GM23248 (cell line): ENCODE data around the gene SPEN. TPM values are rescaled to one million over a fixed set of nuclear protein-coding genes. Genes with fewer than 3 reads are reported as not detected.
"Not testable (repeated sequence)": the region's sequence is repeated elsewhere in the genome, so short reads cannot be mapped to it uniquely, and the experiment has no call there.

Experiments used
- DNase-seq: peaks from one replicate; pipeline ENCODE4 v3.0.0-alpha.2; 2015
- H2AFZ ChIP-seq: fragments of 200-600 bp; sonication (generic); 2 replicates; pipeline ENCODE4 v1.6.1; 2016; ENCODE audit warnings: antibody characterized with exemption
- H3F3A ChIP-seq: fragments of 200-600 bp; sonication (generic); 2 replicates; pipeline ENCODE4 v1.6.1; 2016; ENCODE audit warnings: mild to moderate bottlenecking, antibody characterized with exemption, mixed run types; ENCODE audit not compliant: insufficient read depth
- H3K27ac ChIP-seq: fragments of 200-600 bp; sonication (generic); 2 replicates; pipeline ENCODE4 v1.5.1; 2016; ENCODE audit warnings: mild to moderate bottlenecking
- H3K27me3 ChIP-seq: fragments of 200-600 bp; sonication (generic); replicated peaks from 2 replicates; pipeline ENCODE4 v1.6.1; 2016; ENCODE audit warnings: mild to moderate bottlenecking; ENCODE audit not compliant: insufficient read depth
- H3K36me3 ChIP-seq: fragments of 200-600 bp; sonication (generic); 2 replicates; pipeline ENCODE4 v1.6.1; 2016; ENCODE audit warnings: low read depth, mild to moderate bottlenecking
- H3K4me1 ChIP-seq: fragments of 200-600 bp; sonication (generic); 2 replicates; pipeline ENCODE4 v1.6.1; 2016; ENCODE audit warnings: mild to moderate bottlenecking; ENCODE audit not compliant: insufficient read depth
- H3K4me2 ChIP-seq: fragments of 200-600 bp; sonication (generic); one replicate; pipeline ENCODE4 v1.6.1; 2016; ENCODE audit warnings: mild to moderate bottlenecking; ENCODE audit not compliant: unreplicated experiment
- H3K4me3 ChIP-seq: fragments of 200-600 bp; sonication (generic); 2 replicates; pipeline ENCODE4 v1.5.1; 2016; ENCODE audit warnings: mild to moderate bottlenecking
- H3K79me2 ChIP-seq: fragments of 200-600 bp; sonication (generic); 2 replicates; pipeline ENCODE4 v1.6.1; 2016; ENCODE audit warnings: mild to moderate bottlenecking; ENCODE audit not compliant: insufficient read depth
- H3K9ac ChIP-seq: fragments of 200-600 bp; sonication (generic); 2 replicates; pipeline ENCODE4 v1.6.1; 2016; ENCODE audit warnings: mild to moderate bottlenecking
- H3K9me2 ChIP-seq: fragments of 200-600 bp; sonication (generic); 2 replicates; pipeline ENCODE4 v1.6.1; 2016; ENCODE audit warnings: mixed run types, mild to moderate bottlenecking, moderate library complexity; ENCODE audit not compliant: insufficient read depth
- H3K9me3 ChIP-seq: fragments of 200-600 bp; sonication (generic); one replicate; pipeline ENCODE4 v1.6.1; 2017; ENCODE audit warnings: low read depth
- H4K20me1 ChIP-seq: fragments of 200-600 bp; sonication (generic); 2 replicates; pipeline ENCODE4 v1.6.0; 2016; ENCODE audit not compliant: insufficient read depth
- EZH2 ChIP-seq: fragments of 200-600 bp; sonication (generic); IDR thresholded peaks from 2 replicates; pipeline ENCODE4 v1.6.1; 2018; ENCODE audit warnings: antibody characterized with exemption, mild to moderate bottlenecking; ENCODE audit not compliant: insufficient read depth, poor library complexity, severe bottlenecking
- EZH2phosphoT487 ChIP-seq: fragments of 200-600 bp; sonication (generic); IDR thresholded peaks from 2 replicates; pipeline ENCODE4 v1.6.1; 2018; ENCODE audit warnings: antibody characterized with exemption, moderate library complexity, mild to moderate bottlenecking, low read depth; ENCODE audit not compliant: insufficient read depth
- WGBS, 2 experiments: methylation state at CpG; one replicate each; pipeline ENCODE4 v1.1.6; 2015 to 2017; ENCODE audit warnings: low lambda C conversion rate in 2 of 2, low coverage in 1 of 2; ENCODE audit errors: missing lambda C conversion rate in 2 of 2; 5-methylcytosine and 5-hydroxymethylcytosine counted together
- in situ Hi-C: fragments of 300-500 bp; cut with MboI; formaldehyde crosslinking; loops from 2 replicates; pipeline ENCODE4 v1.15.0; 2020
- polyA plus RNA-seq: library from polyadenylated mRNA; unstranded; fragments of >200 nt; fragmentation: Nextera tagmentation; extraction: Ambion mirVana; gene quantifications from 2 replicates; pipeline ENCODE4 v1.2.1, GENCODE V29; 2016
- total RNA-seq: library from RNA; depleted of rRNA; stranded (reverse); fragments of >200 nt; shearing (Covaris generic); gene quantifications from 2 replicates; pipeline ENCODE4 v1.2.3, GENCODE V29; 2014

SPEN gene
- total and polyA plus RNA-seq, 2 experiments from 2014 or later: 16.5 to 17.2 TPM

- no peaks in the 10 kb centered on the region for H4K20me1 ChIP-seq
- peaks cover 12% of the 10 kb centered on the region; the same call in 1 of the 2 replicates for H3F3A ChIP-seq
- peak; percentile 89 for DNase-seq
- no peak overlapping the region for H2AFZ ChIP-seq
- H3K36me3 ChIP-seq: no peaks in the 10 kb centered on the region; the same call in 1 of the 2 replicates
- peak overlapping the region; percentile 43 for H3K27ac ChIP-seq
- H3K27me3 ChIP-seq: no peaks in the 10 kb centered on the region
- H3K4me3 ChIP-seq: no peak overlapping the region
- TF ChIP-seq EZH2 (no peak), EZH2phosphoT487 (no peak)
- H3K4me2 ChIP-seq: peak overlapping the region; percentile 65
- in situ Hi-C loops: no loop called here
- no peaks in the 10 kb centered on the region for H3K9me2 ChIP-seq
- peaks cover 100% of the 10 kb centered on the region for H3K79me2 ChIP-seq
- no peaks in the 10 kb centered on the region for H3K9me3 ChIP-seq
- H3K9ac ChIP-seq: no peak overlapping the region
- WGBS, 2 experiments: 15 to 26% methylated on average over 3 of the region's 3 CpGs
- peaks cover 17% of the 10 kb centered on the region for H3K4me1 ChIP-seq
Measured at GRCh38 chr1:15902882-15903281, 55.4 kb downstream of the SPEN start.

GRCh38 chr1:15908597-15908996, 61.1 kb downstream of the SPEN start:
- H4K20me1 ChIP-seq: no peaks in the 10 kb centered on the region
- no peak overlapping the region for H3K9ac ChIP-seq
- no peak for DNase-seq
- in situ Hi-C loops: no loop called here
- 78 to 82% methylated on average over 4 of the region's 4 CpGs for WGBS, 2 experiments
- no peak overlapping the region for H2AFZ ChIP-seq
- H3K36me3 ChIP-seq: peaks cover 32% of the 10 kb centered on the region
- peaks cover 98% of the 10 kb centered on the region for H3K79me2 ChIP-seq
- no peak for TF ChIP-seq EZH2phosphoT487
- H3K4me2 ChIP-seq: no peak overlapping the region
- no peaks in the 10 kb centered on the region for H3K9me3 ChIP-seq
- H3K4me1 ChIP-seq: peaks cover 5% of the 10 kb centered on the region
- H3K9me2 ChIP-seq: no peaks in the 10 kb centered on the region
- no peak overlapping the region for H3K4me3 ChIP-seq
- H3K27me3 ChIP-seq: no peaks in the 10 kb centered on the region
- H3F3A ChIP-seq: peaks cover 6% of the 10 kb centered on the region; the same call in 1 of the 2 replicates
- H3K27ac ChIP-seq: no peak overlapping the region

DNA sequence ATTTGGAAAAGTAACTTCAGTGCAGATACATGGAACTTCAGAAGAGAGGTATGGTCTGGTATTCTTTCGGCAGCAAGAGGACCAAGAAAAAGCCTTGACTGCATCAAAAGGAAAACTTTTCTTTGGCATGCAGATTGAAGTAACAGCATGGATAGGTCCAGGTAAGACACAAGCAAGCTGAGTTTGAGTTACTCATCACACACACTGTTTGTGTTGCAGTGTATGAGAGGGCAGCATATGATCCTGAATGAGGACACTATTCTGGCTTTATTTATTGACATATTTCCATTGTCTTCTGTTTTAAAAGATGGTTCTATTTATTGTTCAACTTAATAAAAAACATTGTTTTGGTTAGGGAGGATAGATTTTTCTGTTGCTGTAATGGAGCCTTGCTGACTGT, 63.6 kb downstream of the SPEN start:
- H3K9me2 ChIP-seq: no peaks in the 10 kb centered on the region
- H3K4me1 ChIP-seq: peaks cover 5% of the 10 kb centered on the region; the same call in 1 of the 2 replicates
- peaks cover 98% of the 10 kb centered on the region for H3K79me2 ChIP-seq
- H3K27ac ChIP-seq: no peak overlapping the region
- 92 to 100% methylated on average over 1 of the region's 1 CpG for WGBS, 2 experiments
- no peak overlapping the region for H3K4me3 ChIP-seq
- H4K20me1 ChIP-seq: no peaks in the 10 kb centered on the region
- H3K9ac ChIP-seq: no peak overlapping the region
- no peaks in the 10 kb centered on the region for H3K9me3 ChIP-seq
- peaks cover 7% of the 10 kb centered on the region; the same call in 1 of the 2 replicates for H3F3A ChIP-seq
- no peaks in the 10 kb centered on the region for H3K27me3 ChIP-seq
- no peak overlapping the region for H2AFZ ChIP-seq
- DNase-seq: no peak
- peaks cover 45% of the 10 kb centered on the region for H3K36me3 ChIP-seq
- H3K4me2 ChIP-seq: no peak overlapping the region
- TF ChIP-seq EZH2 (no peak), EZH2phosphoT487 (no peak)
- in situ Hi-C loops: no loop called here

DNA sequence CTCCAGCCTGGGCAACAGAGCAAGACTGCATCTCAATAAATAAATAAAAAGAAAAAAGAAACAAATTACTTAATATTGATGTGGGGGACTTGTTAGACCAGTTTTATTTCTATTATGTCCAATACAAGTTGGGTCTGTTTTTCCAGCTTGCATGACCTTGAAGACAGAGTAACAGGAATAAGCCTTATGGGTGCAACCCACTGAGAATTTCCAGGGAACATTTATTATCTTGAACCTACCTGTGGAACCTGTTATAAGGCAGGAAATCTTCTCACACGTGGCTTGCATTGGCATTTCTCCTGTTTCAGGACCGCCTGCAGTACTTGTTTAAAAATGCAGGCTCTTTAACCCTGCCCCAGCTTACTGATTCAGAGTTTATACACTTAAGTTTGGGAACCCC, 64.4 kb downstream of the SPEN start:
- TF ChIP-seq EZH2phosphoT487: no peak
- TF ChIP-seq EZH2: no peak
- 70 to 75% methylated on average over 2 of the region's 2 CpGs for WGBS, 2 experiments
- peaks cover 98% of the 10 kb centered on the region for H3K79me2 ChIP-seq
- H3K4me3 ChIP-seq: no peak overlapping the region
- no peak overlapping the region for H3K9ac ChIP-seq
- H3K4me1 ChIP-seq: peaks cover 13% of the 10 kb centered on the region
- no peaks in the 10 kb centered on the region for H3K9me3 ChIP-seq
- DNase-seq: no peak
- H3K9me2 ChIP-seq: no peaks in the 10 kb centered on the region
- no peaks in the 10 kb centered on the region for H4K20me1 ChIP-seq
- H3K27me3 ChIP-seq: no peaks in the 10 kb centered on the region
- H3K36me3 ChIP-seq: peaks cover 45% of the 10 kb centered on the region
- H3K27ac ChIP-seq: no peak overlapping the region
- no peak overlapping the region for H2AFZ ChIP-seq
- in situ Hi-C loops: no loop called here
- H3F3A ChIP-seq: peaks cover 13% of the 10 kb centered on the region
- no peak overlapping the region for H3K4me2 ChIP-seq

DNA sequence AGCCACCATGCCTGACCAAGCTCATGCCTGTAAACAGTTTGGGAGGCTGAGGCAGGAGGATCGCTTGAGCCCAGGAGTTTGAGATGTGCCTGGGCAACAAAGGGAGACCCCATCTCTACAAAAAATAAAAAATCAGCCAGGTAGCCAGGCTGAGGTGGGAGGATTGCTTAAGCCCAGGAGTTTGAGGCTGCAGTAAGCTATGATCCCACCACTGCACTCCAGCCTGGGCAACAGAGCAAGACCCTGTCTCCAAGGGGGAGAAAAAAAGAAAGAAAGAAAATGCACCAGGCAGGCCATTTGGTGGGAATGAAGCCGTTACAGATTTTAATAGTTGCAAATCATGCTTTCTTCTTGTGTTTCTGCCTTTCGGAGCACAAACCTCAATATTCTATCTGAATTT, 66.1 kb downstream of the SPEN start:
- H3K4me2 ChIP-seq, H2AFZ ChIP-seq, H3K9me2 ChIP-seq, DNase-seq, H4K20me1 ChIP-seq, H3K27me3 ChIP-seq, H3K9me3 ChIP-seq, H3K4me3 ChIP-seq, in situ Hi-C loops, H3K27ac ChIP-seq, H3K9ac ChIP-seq: not testable (repeated sequence)
- Histone ChIP-seq H3F3A (peaks cover 20% of the 10 kb centered on the region), H3K36me3 (peaks cover 45% of the 10 kb centered on the region), H3K4me1 (peaks cover 26% of the 10 kb centered on the region), H3K79me2 (peaks cover 98% of the 10 kb centered on the region)
- WGBS, 2 experiments: 79 to 81% methylated on average over 3 of the region's 3 CpGs
